ENCODE results near the gene ECSIT.
"Not testable (repeated sequence)": the region's sequence is repeated elsewhere in the genome, so short reads cannot be mapped to it uniquely, and the experiment has no call there.

ECSIT gene

GRCh38 chr19:11473725-11474124 lies 55.2 kb downstream of the ECSIT start:
- no peak for TF ChIP-seq CTCF (IDR thresholded peaks at IDR 0.05; ENCODE audit: insufficient read depth, low read length, missing control alignments)
- no peak overlapping the region for H3K4me3 ChIP-seq (ENCODE audit: low read depth, low read length)
- ChIA-PET CTCF (interaction anchor here (2.3 kb wide), 1 partner anchor 9 kb away, joined by 11 read pairs; no protein-coding TSS in a partner anchor), POLR2A (no interaction called here)
- no peak for DNase-seq (ENCODE audit: low read depth, low spot score)

GRCh38 chr19:11468266-11468845 lies 60.6 kb downstream of the ECSIT start:
- CTCF ChIA-PET = interaction anchor here (1.0 to 3.6 kb wide), 5 partner anchors 9 to 88 kb away, joined by 3 to 32 read pairs (median 3); no protein-coding TSS in a partner anchor
- DNase-seq (ENCODE audit: low read depth, low spot score); POLR2A ChIA-PET; H3K4me3 ChIP-seq (ENCODE audit: low read depth, low read length): not testable (repeated sequence)

GRCh38 chr19:11465600-11465999 lies 63.3 kb downstream of the ECSIT start:
- DNase-seq (ENCODE audit: low read depth, low spot score) = no peak
- CTCF ChIA-PET = no interaction called here
- POLR2A ChIA-PET = no interaction called here
- H3K4me3 ChIP-seq (ENCODE audit: low read depth, low read length) = no peak overlapping the region
- TF ChIP-seq CTCF (IDR thresholded peaks at IDR 0.05; ENCODE audit: insufficient read depth, low read length, missing control alignments) = no peak

- no peak for TF ChIP-seq CTCF (IDR thresholded peaks at IDR 0.05; ENCODE audit: insufficient read depth, low read length, missing control alignments)
- CTCF ChIA-PET = no interaction called here
- no peak for DNase-seq (ENCODE audit: low read depth, low spot score)
- no peak overlapping the region for H3K4me3 ChIP-seq (ENCODE audit: low read depth, low read length)
- POLR2A ChIA-PET = no interaction called here
Observed at GRCh38 chr19:11464333-11465265, 64.3 kb downstream of the ECSIT start.

GRCh38 chr19:11463391-11463790 lies 65.5 kb downstream of the ECSIT start:
- no peak for TF ChIP-seq CTCF (IDR thresholded peaks at IDR 0.05; ENCODE audit: insufficient read depth, low read length, missing control alignments)
- DNase-seq (ENCODE audit: low read depth, low spot score) = no peak
- ChIA-PET POLR2A (no interaction called here), CTCF (interaction anchor here (1.0 kb wide), 1 partner anchor 82 kb away, joined by 3 read pairs; no protein-coding TSS in a partner anchor)
- H3K4me3 ChIP-seq (ENCODE audit: low read depth, low read length) = no peak overlapping the region

GRCh38 chr19:11461453-11461852 lies 67.5 kb downstream of the ECSIT start:
- ChIA-PET POLR2A (interaction anchor here (0.7 kb wide), 1 partner anchor 74 kb away, joined by 3 read pairs; no protein-coding TSS in a partner anchor), CTCF (no interaction called here)
- H3K4me3 ChIP-seq (ENCODE audit: low read depth, low read length) = no peak overlapping the region
- DNase-seq (ENCODE audit: low read depth, low spot score) = no peak
- no peak for TF ChIP-seq CTCF (IDR thresholded peaks at IDR 0.05; ENCODE audit: insufficient read depth, low read length, missing control alignments)
